Measurements from ENCODE around the gene PIGZ. TPM values are rescaled to one million over a fixed set of nuclear protein-coding genes. Genes with fewer than 3 reads are reported as not detected.

The PIGZ gene
- total RNA-seq, 2 donors from 2014 or later = 63.7 to 126 TPM

- H3K27ac ChIP-seq = peak overlapping the region; percentile 65
- H3K27me3 ChIP-seq = no peaks in the 10 kb centered on the region
- H3K4me1 ChIP-seq = no peaks in the 10 kb centered on the region
- TF ChIP-seq, protein P1, sequence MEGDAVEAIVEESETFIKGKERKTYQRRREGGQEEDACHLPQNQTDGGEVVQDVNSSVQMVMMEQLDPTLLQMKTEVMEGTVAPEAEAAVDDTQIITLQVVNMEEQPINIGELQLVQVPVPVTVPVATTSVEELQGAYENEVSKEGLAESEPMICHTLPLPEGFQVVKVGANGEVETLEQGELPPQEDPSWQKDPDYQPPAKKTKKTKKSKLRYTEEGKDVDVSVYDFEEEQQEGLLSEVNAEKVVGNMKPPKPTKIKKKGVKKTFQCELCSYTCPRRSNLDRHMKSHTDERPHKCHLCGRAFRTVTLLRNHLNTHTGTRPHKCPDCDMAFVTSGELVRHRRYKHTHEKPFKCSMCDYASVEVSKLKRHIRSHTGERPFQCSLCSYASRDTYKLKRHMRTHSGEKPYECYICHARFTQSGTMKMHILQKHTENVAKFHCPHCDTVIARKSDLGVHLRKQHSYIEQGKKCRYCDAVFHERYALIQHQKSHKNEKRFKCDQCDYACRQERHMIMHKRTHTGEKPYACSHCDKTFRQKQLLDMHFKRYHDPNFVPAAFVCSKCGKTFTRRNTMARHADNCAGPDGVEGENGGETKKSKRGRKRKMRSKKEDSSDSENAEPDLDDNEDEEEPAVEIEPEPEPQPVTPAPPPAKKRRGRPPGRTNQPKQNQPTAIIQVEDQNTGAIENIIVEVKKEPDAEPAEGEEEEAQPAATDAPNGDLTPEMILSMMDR (IDR thresholded peaks at IDR 0.05) = no peak
- intact Hi-C loops (cut with DNase I) = loop anchor here (2.0 to 10.0 kb wide), 2 partner anchors 183 to 511 kb away; no protein-coding TSS in a partner anchor
- peak; percentile 48 for DNase-seq
- H3K9ac ChIP-seq (ENCODE audit: low read depth in 2 of 2, low read length in 2 of 2) = peak overlapping the region; percentile 57 to 73
- H3K4me3 ChIP-seq = peak overlapping the region; percentile 60
- H3K36me3 ChIP-seq = no peaks in the 10 kb centered on the region
- no peaks in the 10 kb centered on the region for H3K9me3 ChIP-seq
These were observed 35.1 kb upstream of the PIGZ start for GRCh38 chr3:197003461-197004385.

DNA sequence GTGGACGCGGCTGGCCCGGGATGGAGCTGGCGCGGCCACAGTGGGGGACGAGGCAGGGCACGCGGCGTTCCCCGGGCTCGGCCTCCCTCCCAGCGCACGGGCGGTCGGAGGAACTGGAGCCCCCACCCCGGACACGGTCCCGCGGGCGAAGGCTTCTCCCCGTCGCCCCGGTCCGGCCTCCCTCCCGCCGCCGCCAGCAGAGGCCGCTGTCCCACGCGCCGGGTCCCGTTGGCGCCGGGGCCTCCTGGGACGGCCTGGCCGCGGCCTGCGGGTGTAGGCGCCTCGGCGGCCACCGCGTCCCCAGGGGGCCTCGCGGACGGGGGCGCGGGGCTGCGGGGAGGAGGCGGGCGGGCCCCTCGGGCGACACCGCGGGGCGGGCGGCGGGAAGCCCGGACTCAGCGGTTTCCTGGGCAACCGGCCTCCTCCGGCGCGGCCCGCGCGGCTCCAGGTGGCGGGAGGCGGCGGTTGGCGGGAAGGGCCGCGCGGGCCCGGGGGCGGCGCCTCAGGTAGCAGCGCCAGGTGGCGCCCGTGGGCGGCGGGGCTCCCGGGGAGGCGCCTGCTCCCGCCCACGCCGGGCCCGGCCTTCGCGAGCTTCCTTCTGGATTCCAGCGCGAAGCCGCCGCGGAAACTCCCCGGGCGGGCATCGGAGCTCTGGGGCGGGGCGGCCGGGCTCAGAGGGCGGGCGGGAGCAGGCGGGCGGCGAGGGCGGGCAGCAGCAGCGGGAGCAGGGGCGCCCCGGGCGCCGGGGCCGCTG, 34.2 kb upstream of the PIGZ start:
- intact Hi-C loops (cut with DNase I) = loop anchor here (2.0 to 10.0 kb wide), 2 partner anchors 184 to 512 kb away; no protein-coding TSS in a partner anchor
- Histone ChIP-seq H3K9ac (ENCODE audit: low read depth in 2 of 2, low read length in 2 of 2) (peak overlapping the region in 1 of 2 donors; percentile 79), H3K27ac (peak overlapping the region; percentile 65)

DNA sequence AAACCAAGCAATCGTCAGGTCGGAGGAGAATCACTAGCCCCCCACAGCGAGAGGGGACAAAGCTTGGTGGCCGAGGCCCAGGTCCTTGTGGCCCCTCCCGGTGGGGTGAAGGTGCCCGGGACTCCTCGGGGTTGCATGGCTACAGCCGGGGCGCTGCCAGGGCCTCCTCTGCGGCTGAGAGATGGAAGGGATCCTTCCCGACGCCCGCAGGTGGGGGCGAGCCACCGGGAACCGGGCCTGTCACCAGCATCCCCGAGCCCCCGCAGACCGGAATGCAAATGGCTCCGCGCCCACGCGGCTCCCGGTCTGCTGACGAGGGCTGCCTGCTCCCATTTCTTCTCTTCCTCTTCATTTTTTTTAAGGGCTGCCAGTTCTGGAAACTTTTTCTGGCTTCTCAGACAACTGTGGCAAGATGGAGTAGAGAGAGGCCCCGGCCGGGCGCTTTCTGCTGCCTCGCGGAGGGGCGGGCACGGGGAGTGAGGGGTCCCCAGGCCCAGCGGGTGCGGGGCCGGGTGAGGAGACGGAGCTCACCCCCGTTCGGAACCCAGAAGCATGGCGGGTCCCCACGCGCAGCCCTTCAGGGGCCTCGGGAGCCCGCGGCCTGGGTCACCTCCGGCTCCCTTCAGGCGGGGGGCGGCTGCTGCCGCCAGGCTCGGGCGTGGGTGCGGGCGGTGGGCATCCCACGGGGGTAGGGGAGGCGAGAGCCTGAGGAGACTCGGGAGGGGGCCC, 33.5 kb upstream of the PIGZ start:
- intact Hi-C loops (cut with DNase I) = loop anchor here (2.0 to 10.0 kb wide), 2 partner anchors 185 to 513 kb away; no protein-coding TSS in a partner anchor
- peak overlapping the region; percentile 31 for H3K27ac ChIP-seq
- no peak for DNase-seq
- TF ChIP-seq, protein P1 (IDR thresholded peaks at IDR 0.05) = no peak
- H3K36me3 ChIP-seq = no peaks in the 10 kb centered on the region
- H3K27me3 ChIP-seq = no peaks in the 10 kb centered on the region
- peak overlapping the region in 1 of 2 donors; percentile 79 for H3K9ac ChIP-seq (ENCODE audit: low read depth in 2 of 2, low read length in 2 of 2)
- H3K9me3 ChIP-seq = no peaks in the 10 kb centered on the region
- peak overlapping the region; percentile 53 for H3K4me3 ChIP-seq
- H3K4me1 ChIP-seq = no peaks in the 10 kb centered on the region

More for the DNA sequence above, 34.2 kb upstream of the PIGZ start:
- TF ChIP-seq, protein P1 (IDR thresholded peaks at IDR 0.05) = peak; percentile 51
- Histone ChIP-seq H3K4me1 (no peaks in the 10 kb centered on the region), H3K9me3 (no peaks in the 10 kb centered on the region), H3K27me3 (no peaks in the 10 kb centered on the region), H3K4me3 (peak overlapping the region; percentile 60), H3K36me3 (no peaks in the 10 kb centered on the region)
- peak; percentile 90 for DNase-seq

- Histone ChIP-seq H3K9me3 (no peaks in the 10 kb centered on the region), H3K36me3 (no peaks in the 10 kb centered on the region), H3K9ac (ENCODE audit: low read depth in 2 of 2, low read length in 2 of 2) (no peak overlapping the region), H3K4me3 (no peak overlapping the region), H3K27ac (no peak overlapping the region), H3K4me1 (no peaks in the 10 kb centered on the region), H3K27me3 (no peaks in the 10 kb centered on the region)
- intact Hi-C loops (cut with DNase I) = loop anchor here (10.0 kb wide), 1 partner anchor 513 kb away; no protein-coding TSS in a partner anchor
- TF ChIP-seq, protein P1 (IDR thresholded peaks at IDR 0.05) = no peak
- DNase-seq = no peak
These were observed 32.7 kb upstream of the PIGZ start for GRCh38 chr3:197001106-197001971.
